BJ (cell line): Measurements from ENCODE around the gene MYZAP. TPM values are rescaled to one million over a fixed set of nuclear protein-coding genes. Genes with fewer than 3 reads are reported as not detected.

Experiments used
- CTCF ChIA-PET: fragments of 350-600 bp; formaldehyde crosslinking; extraction: SDS; loops from one replicate; lab custom pipeline; 2021; ENCODE audit warnings: antibody characterized with exemption, inconsistent platforms; lab: Yijun Ruan, JAX
- POLR2A ChIA-PET: fragments of 300-600 bp; sonication (Branson Sonifier 250); formaldehyde crosslinking; extraction: SDS; loops from one replicate; lab custom pipeline; 2021; ENCODE audit warnings: antibody characterized with exemption; lab: Charles Lee
- DNase-seq: peaks from one replicate; pipeline ENCODE4 v3.0.0-alpha.2; 2011; ENCODE audit warnings: low read depth
- H3K27me3 ChIP-seq: 2 replicates; pipeline ENCODE4 v1.6.0; 2011; ENCODE audit warnings: low read length; ENCODE audit not compliant: control insufficient read depth, insufficient read depth
- H3K36me3 ChIP-seq: 2 replicates; pipeline ENCODE4 v1.5.1; 2011; ENCODE audit warnings: low read length; ENCODE audit not compliant: control insufficient read depth, insufficient read depth
- H3K4me3 ChIP-seq: 2 replicates; pipeline ENCODE4 v1.5.1; 2011; ENCODE audit warnings: low read depth, mild to moderate bottlenecking, control low read depth, low read length
- polyA plus RNA-seq: library from polyadenylated mRNA; depleted of rRNA; stranded (reverse); fragments of >200 nt; gene quantifications from 2 replicates; pipeline ENCODE4 v1.2.3, GENCODE V29; 2011
- TF ChIP-seq, protein P1 (sequence below): IDR thresholded peaks from 2 replicates; pipeline ENCODE4 v1.5.1; 2011; ENCODE audit warnings: low read depth, mild to moderate bottlenecking, control low read depth, inconsistent platforms, low read length, moderate library complexity; ENCODE audit not compliant: insufficient read depth

MYZAP gene
- polyA plus RNA-seq, 1 experiment, result 0.11 TPM

DNA sequence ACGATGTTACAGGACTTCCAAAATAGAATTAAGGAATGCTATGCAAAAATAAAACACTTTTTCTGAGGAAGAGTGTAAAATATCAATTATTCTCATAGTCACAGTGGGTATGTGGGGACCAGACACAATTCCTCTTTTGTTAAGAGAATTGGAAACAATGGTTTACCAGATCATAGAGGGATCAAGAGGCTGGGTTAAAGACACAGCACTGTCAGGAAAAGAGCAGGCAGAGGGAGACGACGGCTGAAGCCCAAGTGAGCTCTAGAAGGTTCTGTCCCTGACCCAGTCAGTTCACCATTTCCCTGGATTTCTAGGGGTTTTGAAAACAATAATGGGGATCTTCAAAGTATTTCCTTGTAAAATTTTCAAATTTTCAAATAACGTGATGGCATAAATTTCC lies 60.8 kb downstream of the MYZAP start:
- Histone ChIP-seq H3K36me3 (no peaks in the 10 kb centered on the region), H3K27me3 (no peaks in the 10 kb centered on the region), H3K4me3 (no peak overlapping the region)
- POLR2A ChIA-PET, result no interaction called here
- DNase-seq, result no peak
- TF ChIP-seq, protein P1, sequence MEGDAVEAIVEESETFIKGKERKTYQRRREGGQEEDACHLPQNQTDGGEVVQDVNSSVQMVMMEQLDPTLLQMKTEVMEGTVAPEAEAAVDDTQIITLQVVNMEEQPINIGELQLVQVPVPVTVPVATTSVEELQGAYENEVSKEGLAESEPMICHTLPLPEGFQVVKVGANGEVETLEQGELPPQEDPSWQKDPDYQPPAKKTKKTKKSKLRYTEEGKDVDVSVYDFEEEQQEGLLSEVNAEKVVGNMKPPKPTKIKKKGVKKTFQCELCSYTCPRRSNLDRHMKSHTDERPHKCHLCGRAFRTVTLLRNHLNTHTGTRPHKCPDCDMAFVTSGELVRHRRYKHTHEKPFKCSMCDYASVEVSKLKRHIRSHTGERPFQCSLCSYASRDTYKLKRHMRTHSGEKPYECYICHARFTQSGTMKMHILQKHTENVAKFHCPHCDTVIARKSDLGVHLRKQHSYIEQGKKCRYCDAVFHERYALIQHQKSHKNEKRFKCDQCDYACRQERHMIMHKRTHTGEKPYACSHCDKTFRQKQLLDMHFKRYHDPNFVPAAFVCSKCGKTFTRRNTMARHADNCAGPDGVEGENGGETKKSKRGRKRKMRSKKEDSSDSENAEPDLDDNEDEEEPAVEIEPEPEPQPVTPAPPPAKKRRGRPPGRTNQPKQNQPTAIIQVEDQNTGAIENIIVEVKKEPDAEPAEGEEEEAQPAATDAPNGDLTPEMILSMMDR, result no peak
- CTCF ChIA-PET, result interaction anchor here (0.6 kb wide), 1 partner anchor 132 kb away, joined by 3 read pairs; no protein-coding TSS in a partner anchor

DNA sequence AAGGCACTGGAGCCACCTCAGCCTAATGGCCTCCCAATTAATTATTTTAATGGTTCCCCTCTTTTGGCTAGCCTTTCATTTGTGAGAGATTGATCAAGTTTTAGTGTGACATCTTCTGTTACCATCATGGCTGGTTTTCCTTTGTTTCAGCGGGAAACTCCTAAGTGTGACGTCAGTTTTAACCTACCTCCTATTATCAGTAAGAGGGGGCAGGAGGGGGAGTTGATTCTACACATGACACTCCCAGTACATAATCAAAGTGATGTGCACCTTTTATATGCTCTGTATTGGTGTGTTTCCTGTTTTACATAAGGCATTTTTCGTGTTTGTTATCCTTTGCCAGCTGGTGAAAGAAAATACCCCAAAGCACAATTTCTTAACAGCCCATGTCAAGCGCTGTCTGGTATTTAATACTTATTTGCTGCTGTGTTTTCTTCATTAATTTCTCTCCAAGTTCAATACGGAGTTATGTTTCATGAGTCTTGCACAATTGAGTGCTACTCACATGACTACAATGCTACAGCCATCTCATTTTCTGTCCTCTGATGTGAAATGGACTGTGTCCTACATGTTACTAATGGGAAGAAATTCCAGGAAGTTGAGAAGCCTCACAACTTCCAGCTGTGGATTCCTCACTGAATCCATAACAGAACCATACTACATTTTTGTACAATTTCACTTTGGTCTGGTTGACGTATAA lies 62.6 kb downstream of the MYZAP start:
- POLR2A ChIA-PET, result interaction anchor here (0.6 kb wide), 1 partner anchor 1551 kb away, joined by 24 read pairs; no protein-coding TSS in a partner anchor
- CTCF ChIA-PET, result interaction anchor here (1.1 to 1.7 kb wide), 2 partner anchors 9 to 78 kb away, joined by 3 to 5 read pairs; no protein-coding TSS in a partner anchor
- TF ChIP-seq, protein P1, result no peak
- no peaks in the 10 kb centered on the region for H3K36me3 ChIP-seq
- peak; percentile 72 for DNase-seq
- no peaks in the 10 kb centered on the region for H3K27me3 ChIP-seq
- H3K4me3 ChIP-seq, result no peak overlapping the region

DNA sequence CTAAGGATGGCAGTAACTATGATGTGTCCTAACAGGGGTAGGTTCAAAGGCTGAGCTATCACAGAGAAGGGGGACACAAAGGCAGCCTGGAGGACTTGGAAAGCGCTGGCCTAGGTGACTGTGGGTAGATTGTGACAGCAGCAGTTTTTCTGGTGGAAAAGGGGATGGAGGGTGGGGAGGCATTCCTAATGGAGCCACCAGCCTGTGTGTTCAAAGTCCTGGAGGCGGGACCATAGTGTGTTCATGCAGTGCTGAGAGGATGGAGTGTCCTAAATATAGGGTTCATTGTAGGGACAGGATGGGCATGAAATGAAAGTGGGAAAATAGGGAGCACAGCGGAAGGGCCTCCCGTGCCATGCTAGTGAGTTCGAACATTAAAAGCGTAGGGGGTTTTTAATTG lies 63.3 kb downstream of the MYZAP start:
- H3K36me3 ChIP-seq, result no peaks in the 10 kb centered on the region
- no peaks in the 10 kb centered on the region for H3K27me3 ChIP-seq
- no peak for DNase-seq
- TF ChIP-seq, protein P1, result no peak
- ChIA-PET POLR2A (interaction anchor here (0.6 kb wide), 1 partner anchor 1552 kb away, joined by 24 read pairs; no protein-coding TSS in a partner anchor), CTCF (interaction anchor here (0.8 to 1.7 kb wide), 2 partner anchors 39 to 78 kb away, joined by 4 to 5 read pairs; no protein-coding TSS in a partner anchor)
- H3K4me3 ChIP-seq, result no peak overlapping the region

DNA sequence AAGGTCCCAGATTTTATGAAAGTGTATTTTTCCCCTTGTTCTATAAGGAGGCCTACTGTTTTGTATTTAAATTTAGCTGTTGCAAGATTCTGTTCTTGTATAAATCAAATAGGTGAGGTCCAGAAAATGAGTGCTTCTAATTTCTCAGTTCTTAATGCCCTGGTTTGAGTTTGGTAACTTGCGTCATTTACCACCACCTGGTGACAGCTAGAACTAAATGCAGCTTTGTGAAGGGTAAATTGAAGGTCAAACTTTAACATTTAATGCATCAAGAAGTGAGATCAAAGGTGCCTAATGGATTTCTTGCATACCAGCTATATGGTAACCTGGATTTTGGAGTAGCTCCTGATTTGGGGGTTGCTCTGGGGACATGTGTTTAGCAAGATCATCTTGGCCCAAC lies 64.1 kb downstream of the MYZAP start:
- ChIA-PET CTCF (interaction anchor here (0.8 to 1.9 kb wide), 3 partner anchors 12 to 77 kb away, joined by 4 to 6 read pairs (median 5); no protein-coding TSS in a partner anchor), POLR2A (no interaction called here)
- Histone ChIP-seq H3K36me3 (no peaks in the 10 kb centered on the region), H3K27me3 (no peaks in the 10 kb centered on the region), H3K4me3 (no peak overlapping the region)
- DNase-seq, result no peak
- TF ChIP-seq, protein P1, result no peak

DNA sequence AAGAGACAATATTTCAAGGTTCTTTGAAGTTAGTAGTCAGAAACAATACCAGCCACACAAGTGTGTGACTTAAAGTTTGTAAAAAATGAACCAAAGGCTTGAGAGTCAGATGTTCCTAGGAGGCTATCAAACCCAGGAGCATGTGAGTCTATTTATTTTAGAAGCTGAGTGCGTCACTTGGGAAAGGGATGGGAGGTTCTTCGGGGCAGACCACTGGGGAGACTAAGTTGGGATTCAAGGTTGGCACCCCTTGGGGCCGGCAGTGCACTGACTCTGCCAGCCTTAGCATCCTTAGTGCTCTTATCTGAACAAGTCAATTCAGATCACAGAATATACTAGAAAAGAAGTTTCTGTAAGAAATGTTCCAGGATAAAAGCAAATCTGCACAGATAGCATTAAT lies 64.7 kb downstream of the MYZAP start:
- TF ChIP-seq, protein P1, result no peak
- ChIA-PET CTCF (interaction anchor here (1.0 to 1.9 kb wide), 3 partner anchors 12 to 95 kb away, joined by 3 to 6 read pairs (median 4); no protein-coding TSS in a partner anchor), POLR2A (interaction anchor here (0.6 kb wide), 1 partner anchor 9 kb away, joined by 5 read pairs; no protein-coding TSS in a partner anchor)
- no peak for DNase-seq
- Histone ChIP-seq H3K27me3 (no peaks in the 10 kb centered on the region), H3K36me3 (no peaks in the 10 kb centered on the region), H3K4me3 (no peak overlapping the region)
